ENCODE measurements around the gene COLGALT1.

Gene COLGALT1

DNA sequence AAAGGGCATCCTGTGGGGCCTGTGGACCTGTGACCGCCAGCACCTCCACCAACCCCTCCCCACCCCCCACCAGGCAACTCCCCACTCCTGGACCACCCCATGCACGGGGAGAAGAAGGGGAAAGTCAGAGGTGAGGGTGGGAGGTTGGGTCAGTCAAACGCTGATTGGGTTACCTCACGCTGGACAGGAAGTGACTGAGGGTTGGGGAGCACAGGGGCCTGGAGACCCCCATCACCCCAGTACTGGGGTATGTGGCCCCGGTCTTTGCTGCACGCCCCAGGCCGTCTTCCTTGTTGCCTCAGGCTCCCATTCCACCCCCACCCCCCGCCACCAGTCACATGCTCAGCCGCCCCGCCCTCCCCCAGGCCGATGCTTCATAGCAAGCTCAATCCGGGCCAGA is 59.0 kb downstream of the COLGALT1 start:
- H3K79me2 ChIP-seq (ENCODE audit: insufficient read depth, low read length) = no peaks in the 10 kb centered on the region
- no peaks in the 10 kb centered on the region for H3K9me3 ChIP-seq (ENCODE audit: insufficient read depth, low read length)
- no peaks in the 10 kb centered on the region for H4K20me1 ChIP-seq (ENCODE audit: low read depth, low read length)
- H3K4me2 ChIP-seq (ENCODE audit: low read depth, low read length, poor library complexity, severe bottlenecking) = no peak overlapping the region
- H3K36me3 ChIP-seq (ENCODE audit: low read length) = no peaks in the 10 kb centered on the region
- H3K27me3 ChIP-seq (ENCODE audit: low read length) = no peaks in the 10 kb centered on the region
- H3K27ac ChIP-seq (ENCODE audit: low read depth, low read length) = no peak overlapping the region
- TF ChIP-seq, protein P1, sequence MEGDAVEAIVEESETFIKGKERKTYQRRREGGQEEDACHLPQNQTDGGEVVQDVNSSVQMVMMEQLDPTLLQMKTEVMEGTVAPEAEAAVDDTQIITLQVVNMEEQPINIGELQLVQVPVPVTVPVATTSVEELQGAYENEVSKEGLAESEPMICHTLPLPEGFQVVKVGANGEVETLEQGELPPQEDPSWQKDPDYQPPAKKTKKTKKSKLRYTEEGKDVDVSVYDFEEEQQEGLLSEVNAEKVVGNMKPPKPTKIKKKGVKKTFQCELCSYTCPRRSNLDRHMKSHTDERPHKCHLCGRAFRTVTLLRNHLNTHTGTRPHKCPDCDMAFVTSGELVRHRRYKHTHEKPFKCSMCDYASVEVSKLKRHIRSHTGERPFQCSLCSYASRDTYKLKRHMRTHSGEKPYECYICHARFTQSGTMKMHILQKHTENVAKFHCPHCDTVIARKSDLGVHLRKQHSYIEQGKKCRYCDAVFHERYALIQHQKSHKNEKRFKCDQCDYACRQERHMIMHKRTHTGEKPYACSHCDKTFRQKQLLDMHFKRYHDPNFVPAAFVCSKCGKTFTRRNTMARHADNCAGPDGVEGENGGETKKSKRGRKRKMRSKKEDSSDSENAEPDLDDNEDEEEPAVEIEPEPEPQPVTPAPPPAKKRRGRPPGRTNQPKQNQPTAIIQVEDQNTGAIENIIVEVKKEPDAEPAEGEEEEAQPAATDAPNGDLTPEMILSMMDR (IDR thresholded peaks at IDR 0.05; ENCODE audit: insufficient read depth, low read length, poor library complexity, severe bottlenecking) = no peak
- TF ChIP-seq EZH2phosphoT487 (conservative IDR thresholded peaks at IDR 0.05; ENCODE audit: low read length) = no peak
- no peak overlapping the region for H3K9ac ChIP-seq (ENCODE audit: low read length)
- H3K9me2 ChIP-seq (replicated peaks; ENCODE audit: insufficient read depth, low read length) = no peaks in the 10 kb centered on the region
- no peaks in the 10 kb centered on the region for H3F3A ChIP-seq (ENCODE audit: insufficient read depth)
- H2AFZ ChIP-seq (ENCODE audit: low read depth, low read length, severe bottlenecking) = no peak overlapping the region
- no peak overlapping the region for H3K4me3 ChIP-seq (ENCODE audit: insufficient read depth, low read length, poor library complexity, severe bottlenecking)

DNA sequence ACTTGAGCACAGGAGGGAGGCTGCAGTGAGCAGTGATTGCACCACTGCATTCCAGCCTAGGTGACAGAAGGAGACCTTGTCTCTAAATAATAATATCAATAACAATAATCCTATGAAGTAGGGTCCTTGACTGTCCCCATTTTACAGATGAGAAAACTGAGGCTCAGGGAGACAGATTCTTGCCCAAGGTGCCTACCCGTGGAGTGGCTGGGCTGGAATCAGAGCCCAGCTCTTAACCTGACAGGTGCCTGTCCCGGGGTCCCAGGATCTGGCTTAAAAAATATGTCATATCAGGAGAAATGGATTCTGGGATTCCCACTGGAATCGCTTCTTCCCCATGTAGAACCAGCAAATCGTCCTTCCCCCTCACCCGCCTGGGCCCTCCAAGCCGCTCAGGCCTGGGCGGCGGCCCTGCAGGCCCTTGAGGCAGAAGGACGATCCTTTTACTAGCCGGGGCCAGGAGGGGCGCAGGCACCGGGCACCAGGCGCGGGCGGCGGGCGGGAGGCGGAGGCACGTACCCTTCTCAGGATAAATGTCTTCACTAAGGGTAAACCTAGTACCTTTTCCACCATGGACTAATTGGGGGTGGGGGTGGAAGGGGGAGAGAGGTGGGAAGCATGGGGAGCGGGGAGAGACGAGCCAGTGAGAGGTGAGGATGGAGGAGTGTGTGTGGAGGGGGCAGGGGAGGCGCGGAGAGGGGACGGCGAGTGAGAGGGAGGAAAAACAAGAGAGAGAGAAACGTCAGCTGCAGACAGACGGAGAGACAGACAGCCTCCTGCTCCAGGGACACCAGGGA is 60.6 kb downstream of the COLGALT1 start:
- Histone ChIP-seq H3K9ac (ENCODE audit: low read length) (no peak overlapping the region), H3K4me2 (ENCODE audit: low read depth, low read length, poor library complexity, severe bottlenecking) (no peak overlapping the region), H3K27ac (ENCODE audit: low read depth, low read length) (no peak overlapping the region)

GRCh38 chr19:17616686-17616960 is 61.2 kb downstream of the COLGALT1 start:
- Histone ChIP-seq H4K20me1 (ENCODE audit: low read depth, low read length) (no peaks in the 10 kb centered on the region), H3F3A (ENCODE audit: insufficient read depth) (no peaks in the 10 kb centered on the region), H3K4me3 (ENCODE audit: insufficient read depth, low read length, poor library complexity, severe bottlenecking) (no peak overlapping the region), H3K27me3 (ENCODE audit: low read length) (no peaks in the 10 kb centered on the region), H3K79me2 (ENCODE audit: insufficient read depth, low read length) (no peaks in the 10 kb centered on the region), H3K27ac (ENCODE audit: low read depth, low read length) (no peak overlapping the region), H3K9me2 (replicated peaks; ENCODE audit: insufficient read depth, low read length) (no peaks in the 10 kb centered on the region), H3K4me2 (ENCODE audit: low read depth, low read length, poor library complexity, severe bottlenecking) (no peak overlapping the region), H3K9ac (ENCODE audit: low read length) (no peak overlapping the region), H2AFZ (ENCODE audit: low read depth, low read length, severe bottlenecking) (no peak overlapping the region), H3K9me3 (ENCODE audit: insufficient read depth, low read length) (no peaks in the 10 kb centered on the region), H3K36me3 (ENCODE audit: low read length) (no peaks in the 10 kb centered on the region)
- TF ChIP-seq, protein P1 (IDR thresholded peaks at IDR 0.05; ENCODE audit: insufficient read depth, low read length, poor library complexity, severe bottlenecking) = no peak
- TF ChIP-seq EZH2phosphoT487 (conservative IDR thresholded peaks at IDR 0.05; ENCODE audit: low read length) = no peak

More for the DNA sequence above, 60.6 kb downstream of the COLGALT1 start:
- H3K79me2 ChIP-seq (ENCODE audit: insufficient read depth, low read length) = no peaks in the 10 kb centered on the region
- no peaks in the 10 kb centered on the region for H4K20me1 ChIP-seq (ENCODE audit: low read depth, low read length)
- H3K9me2 ChIP-seq (replicated peaks; ENCODE audit: insufficient read depth, low read length) = no peaks in the 10 kb centered on the region
- no peak overlapping the region for H3K4me3 ChIP-seq (ENCODE audit: insufficient read depth, low read length, poor library complexity, severe bottlenecking)
- TF ChIP-seq, protein P1 (IDR thresholded peaks at IDR 0.05; ENCODE audit: insufficient read depth, low read length, poor library complexity, severe bottlenecking) = no peak
- TF ChIP-seq EZH2phosphoT487 (conservative IDR thresholded peaks at IDR 0.05; ENCODE audit: low read length) = no peak
- H3K36me3 ChIP-seq (ENCODE audit: low read length) = no peaks in the 10 kb centered on the region
- no peaks in the 10 kb centered on the region for H3K9me3 ChIP-seq (ENCODE audit: insufficient read depth, low read length)
- no peak overlapping the region for H2AFZ ChIP-seq (ENCODE audit: low read depth, low read length, severe bottlenecking)
- no peaks in the 10 kb centered on the region for H3K27me3 ChIP-seq (ENCODE audit: low read length)
- H3F3A ChIP-seq (ENCODE audit: insufficient read depth) = no peaks in the 10 kb centered on the region

Data from SU-DHL-6 (cell line).